Mesothelial cell of epicardium (in vitro differentiated cells): ENCODE measurements around the gene KIAA0753. TPM values are rescaled to one million over a fixed set of nuclear protein-coding genes. Genes with fewer than 3 reads are reported as not detected.

Experiments used
- DNase-seq, 2 experiments: peaks; one replicate each; pipeline ENCODE4 v3.0.0; 2021; ENCODE audit warnings: low spot score in 2 of 2; ENCODE audit not compliant: unreplicated experiment in 2 of 2
- H3K27ac Mint-ChIP-seq: 2 replicates; pipeline ENCODE4 v1.8.0; 2021; ENCODE audit warnings: mixed read lengths
- H3K27me3 Mint-ChIP-seq: 2 replicates; pipeline ENCODE4 v1.8.0; 2021; ENCODE audit warnings: low read depth, mixed read lengths
- H3K36me3 Mint-ChIP-seq: 2 replicates; pipeline ENCODE4 v1.8.0; 2021; ENCODE audit warnings: mixed read lengths
- H3K4me1 Mint-ChIP-seq: 2 replicates; pipeline ENCODE4 v1.8.0; 2021; ENCODE audit warnings: mixed read lengths
- H3K4me3 Mint-ChIP-seq: 2 replicates; pipeline ENCODE4 v1.8.0; 2021; ENCODE audit warnings: mild to moderate bottlenecking, moderate library complexity, mixed read lengths
- H3K9me3 Mint-ChIP-seq: 2 replicates; pipeline ENCODE4 v1.8.0; 2021; ENCODE audit warnings: mixed read lengths
- total RNA-seq: library from RNA; stranded (reverse); gene quantifications from 3 replicates; pipeline ENCODE4 v1.2.1, GENCODE V29; 2021
- TF ChIP-seq, protein P1 (sequence below): fragments of 200-600 bp; sonication (generic); IDR thresholded peaks from one replicate; pipeline ENCODE4 v1.5.0; 2021; ENCODE audit warnings: antibody characterized with exemption; ENCODE audit not compliant: unreplicated experiment

The KIAA0753 gene
- total RNA-seq, 1 donor from 2014 or later = 41.1 TPM

DNA sequence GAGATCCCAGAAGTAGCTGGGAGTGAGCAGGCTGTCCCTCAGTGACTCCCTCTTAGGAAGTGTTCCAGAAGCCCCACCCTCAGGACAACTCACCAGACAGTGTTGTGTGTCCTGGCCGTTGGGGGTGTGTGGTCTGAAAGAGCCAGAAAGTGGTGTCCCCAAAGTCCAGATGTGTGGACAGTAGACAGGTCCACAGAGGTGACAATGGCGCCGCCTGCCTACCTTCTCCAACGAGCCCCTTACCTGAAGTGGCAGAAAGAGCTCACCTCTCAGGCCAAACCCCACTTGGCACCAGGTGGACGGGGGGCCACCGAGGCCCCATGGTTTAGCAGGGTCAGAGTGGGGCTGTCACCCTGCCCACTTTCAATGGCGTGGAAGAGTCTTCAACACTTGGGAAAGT, 30.9 kb upstream of the KIAA0753 start:
- Mint-ChIP-seq H3K4me3 (no peak overlapping the region), H3K27ac (no peak overlapping the region), H3K4me1 (no peaks in the 10 kb centered on the region), H3K27me3 (peaks cover 26% of the 10 kb centered on the region), H3K36me3 (no peaks in the 10 kb centered on the region), H3K9me3 (no peaks in the 10 kb centered on the region)
- DNase-seq = no peak
- TF ChIP-seq, protein P1, sequence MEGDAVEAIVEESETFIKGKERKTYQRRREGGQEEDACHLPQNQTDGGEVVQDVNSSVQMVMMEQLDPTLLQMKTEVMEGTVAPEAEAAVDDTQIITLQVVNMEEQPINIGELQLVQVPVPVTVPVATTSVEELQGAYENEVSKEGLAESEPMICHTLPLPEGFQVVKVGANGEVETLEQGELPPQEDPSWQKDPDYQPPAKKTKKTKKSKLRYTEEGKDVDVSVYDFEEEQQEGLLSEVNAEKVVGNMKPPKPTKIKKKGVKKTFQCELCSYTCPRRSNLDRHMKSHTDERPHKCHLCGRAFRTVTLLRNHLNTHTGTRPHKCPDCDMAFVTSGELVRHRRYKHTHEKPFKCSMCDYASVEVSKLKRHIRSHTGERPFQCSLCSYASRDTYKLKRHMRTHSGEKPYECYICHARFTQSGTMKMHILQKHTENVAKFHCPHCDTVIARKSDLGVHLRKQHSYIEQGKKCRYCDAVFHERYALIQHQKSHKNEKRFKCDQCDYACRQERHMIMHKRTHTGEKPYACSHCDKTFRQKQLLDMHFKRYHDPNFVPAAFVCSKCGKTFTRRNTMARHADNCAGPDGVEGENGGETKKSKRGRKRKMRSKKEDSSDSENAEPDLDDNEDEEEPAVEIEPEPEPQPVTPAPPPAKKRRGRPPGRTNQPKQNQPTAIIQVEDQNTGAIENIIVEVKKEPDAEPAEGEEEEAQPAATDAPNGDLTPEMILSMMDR = no peak

DNA sequence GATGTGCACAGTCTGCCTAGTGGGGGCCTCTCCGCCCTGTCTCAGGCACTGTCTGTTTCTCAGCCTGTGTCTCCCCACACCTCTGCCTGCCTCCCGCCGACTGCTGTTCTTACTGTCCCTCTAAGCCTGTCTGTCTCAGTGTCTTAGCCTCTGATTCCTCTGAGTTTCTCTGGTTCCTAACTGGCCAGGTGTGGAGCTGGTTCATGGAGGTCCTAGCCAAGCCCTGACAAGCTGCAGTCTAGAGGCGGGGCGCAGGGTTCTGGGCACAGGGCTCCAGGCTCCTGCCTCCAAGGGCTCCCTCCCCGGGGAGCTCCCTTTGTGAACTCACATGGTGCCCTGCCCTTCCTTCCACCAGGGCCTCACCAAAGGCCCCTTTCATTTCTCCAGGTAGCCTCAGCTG, 30.5 kb upstream of the KIAA0753 start:
- Mint-ChIP-seq H3K27ac (no peak overlapping the region), H3K36me3 (no peaks in the 10 kb centered on the region), H3K4me1 (no peaks in the 10 kb centered on the region), H3K4me3 (no peak overlapping the region), H3K27me3 (peaks cover 28% of the 10 kb centered on the region), H3K9me3 (no peaks in the 10 kb centered on the region)
- TF ChIP-seq, protein P1 = no peak
- DNase-seq = no peak

DNA sequence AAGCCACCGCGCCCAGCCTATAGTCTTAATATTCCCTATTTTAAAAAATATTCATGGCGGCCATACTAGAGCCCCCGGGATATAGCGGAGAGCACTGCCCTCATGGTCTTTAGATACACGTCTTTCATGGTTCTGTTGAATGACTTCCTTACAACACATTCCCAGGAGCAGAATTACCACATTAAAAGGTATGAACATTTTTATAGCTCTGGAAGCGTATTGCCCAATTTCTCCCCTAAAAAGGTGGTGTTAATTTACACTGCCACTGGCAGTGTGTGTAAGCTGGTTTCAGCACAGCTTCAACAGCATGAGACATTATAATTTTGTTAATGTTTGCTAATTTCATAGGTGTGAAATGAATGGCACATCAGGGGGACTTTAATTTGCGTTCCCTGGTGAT, 30.1 kb upstream of the KIAA0753 start:
- no peak overlapping the region for H3K4me3 Mint-ChIP-seq
- DNase-seq = no peak
- H3K4me1 Mint-ChIP-seq = no peaks in the 10 kb centered on the region
- no peaks in the 10 kb centered on the region for H3K9me3 Mint-ChIP-seq
- no peak overlapping the region for H3K27ac Mint-ChIP-seq
- no peaks in the 10 kb centered on the region for H3K36me3 Mint-ChIP-seq
- TF ChIP-seq, protein P1 = no peak
- peaks cover 30% of the 10 kb centered on the region for H3K27me3 Mint-ChIP-seq

DNA sequence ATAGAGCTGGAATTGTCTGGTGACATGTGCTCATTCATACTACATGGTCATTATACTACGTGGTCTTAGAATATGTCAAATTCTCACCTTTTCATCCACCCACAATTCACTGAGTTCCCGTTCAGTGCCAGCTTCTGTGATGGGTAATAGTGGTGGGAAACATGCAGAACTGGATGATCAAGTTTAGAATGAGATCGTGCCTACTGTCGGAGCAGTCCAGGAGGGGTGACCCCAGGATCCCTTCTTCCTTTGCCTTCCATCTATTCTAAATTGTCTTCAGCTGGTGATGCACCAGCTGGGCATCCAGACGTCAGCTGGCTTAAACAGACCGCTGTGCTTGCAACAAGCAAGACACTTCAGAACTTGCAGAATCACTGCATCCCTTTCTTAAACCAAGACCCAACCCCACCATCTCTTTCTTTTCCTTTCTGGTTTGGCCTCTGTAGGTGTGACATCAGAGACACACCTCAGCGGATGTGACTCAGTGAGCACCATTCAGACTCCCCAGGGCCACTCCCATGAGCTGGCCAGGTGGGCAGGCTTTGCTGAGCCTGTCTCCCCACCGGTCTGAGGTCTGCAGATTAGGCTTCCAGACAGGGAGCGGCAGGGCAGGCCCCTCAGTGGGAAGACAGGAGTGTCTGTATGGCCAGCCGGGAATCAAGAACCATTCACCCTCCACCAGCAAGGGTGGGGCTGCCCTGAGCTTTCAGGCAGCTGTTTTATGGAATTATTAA, 29.1 kb upstream of the KIAA0753 start:
- no peak for DNase-seq
- no peak overlapping the region for H3K27ac Mint-ChIP-seq
- no peaks in the 10 kb centered on the region for H3K36me3 Mint-ChIP-seq
- peaks cover 30% of the 10 kb centered on the region for H3K27me3 Mint-ChIP-seq
- TF ChIP-seq, protein P1 = no peak
- no peaks in the 10 kb centered on the region for H3K9me3 Mint-ChIP-seq
- H3K4me1 Mint-ChIP-seq = no peaks in the 10 kb centered on the region
- H3K4me3 Mint-ChIP-seq = no peak overlapping the region

DNA sequence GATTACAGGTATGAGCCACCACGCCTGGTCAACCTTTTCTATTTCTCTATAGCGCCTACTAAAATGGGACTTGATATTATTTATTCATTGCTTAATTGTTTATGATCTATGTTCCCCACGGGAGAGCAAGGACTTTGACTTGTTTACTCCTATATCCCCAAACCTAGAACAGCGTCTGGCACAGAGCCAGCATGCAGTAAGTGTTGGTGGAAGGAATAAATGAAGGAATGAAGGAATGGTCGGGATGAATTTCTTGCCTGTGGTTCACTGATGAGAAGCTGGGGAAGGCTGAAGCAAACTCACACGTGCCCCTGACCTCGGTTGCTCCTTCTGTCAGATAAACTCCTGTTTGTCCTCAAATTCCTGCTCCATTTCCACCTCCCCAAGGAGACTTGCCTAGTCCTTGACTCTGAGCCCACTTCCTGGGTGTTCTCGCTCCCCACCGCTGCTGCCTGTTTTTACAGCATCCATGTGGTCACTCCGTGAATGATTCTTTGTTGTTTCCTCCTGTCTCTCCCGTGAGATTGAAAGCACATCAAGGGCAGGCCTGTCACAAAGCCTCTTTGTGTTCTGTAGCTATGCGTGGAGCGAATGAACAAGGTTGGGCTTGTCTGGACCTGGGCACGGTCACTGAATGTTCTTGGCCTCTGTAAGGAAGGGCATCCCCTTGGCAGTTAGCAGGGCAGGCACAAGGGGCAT, 28.4 kb upstream of the KIAA0753 start:
- H3K4me3 Mint-ChIP-seq = no peak overlapping the region
- H3K4me1 Mint-ChIP-seq = no peaks in the 10 kb centered on the region

More for the DNA sequence above, 28.4 kb upstream of the KIAA0753 start:
- DNase-seq = no peak
- no peaks in the 10 kb centered on the region for H3K9me3 Mint-ChIP-seq
- H3K36me3 Mint-ChIP-seq = no peaks in the 10 kb centered on the region
- TF ChIP-seq, protein P1 = no peak
- H3K27ac Mint-ChIP-seq = no peak overlapping the region
- peaks cover 34% of the 10 kb centered on the region for H3K27me3 Mint-ChIP-seq
